OCI-LY7 (cell line): ENCODE measurements around the gene PXDN.

ENCODE experiments used
- CTCF ChIP-seq: fragments of 200-600 bp; sonication (generic); conservative IDR thresholded peaks from 2 replicates; pipeline ENCODE4 v1.5.1; 2014; ENCODE audit warnings: mild to moderate bottlenecking, antibody characterized with exemption, low read length, moderate library complexity, mixed read lengths
- EZH2phosphoT487 ChIP-seq: fragments of 200-600 bp; sonication (generic); IDR thresholded peaks from 2 replicates; pipeline ENCODE4 v1.6.1; 2018; ENCODE audit warnings: low read depth, borderline replicate concordance, mild to moderate bottlenecking, mixed run types, antibody characterized with exemption, low read length, moderate library complexity, mixed read lengths

DNA sequence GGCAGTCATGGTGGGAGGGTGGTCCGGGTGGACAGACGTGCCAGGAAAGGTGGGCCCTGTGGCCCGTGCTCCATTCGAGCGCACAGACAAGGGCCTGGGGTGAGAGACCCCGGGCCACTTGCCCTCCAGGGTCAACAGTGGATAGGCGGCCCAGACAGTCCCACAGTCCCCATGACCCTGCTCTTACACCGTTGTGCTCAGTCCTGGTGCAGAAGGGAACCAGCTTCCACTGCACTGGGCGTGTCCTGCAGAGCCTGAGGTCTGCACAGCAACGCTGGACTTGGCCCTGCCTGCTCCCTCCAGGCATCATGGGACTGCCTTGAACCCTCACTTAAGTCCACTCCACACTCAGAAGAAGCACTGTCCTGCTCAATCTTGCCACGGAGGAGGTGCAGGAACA, 52.0 kb downstream of the PXDN start:
- TF ChIP-seq CTCF (no peak), EZH2phosphoT487 (no peak)
